ENCODE results near the gene HHEX.

- TF ChIP-seq SMC3 (IDR thresholded peaks at IDR 0.05): no peak
- no peak for TF ChIP-seq USF2 (IDR thresholded peaks at IDR 0.05)
- TF ChIP-seq RAD21 (conservative IDR thresholded peaks at IDR 0.05 in 1 of 2, IDR thresholded peaks at IDR 0.05 in 1 of 2): no peak
- TF ChIP-seq NPAS2 (CRISPR knock-in tag; IDR thresholded peaks at IDR 0.05; ENCODE audit: borderline replicate concordance): no peak
- TF ChIP-seq CTCF (IDR thresholded peaks at IDR 0.05): no peak
- no peak for TF ChIP-seq EP300 (IDR thresholded peaks at IDR 0.05)
- no peak for TF ChIP-seq REST (IDR thresholded peaks at IDR 0.05)
- no peak for TF ChIP-seq CBX8 (IDR thresholded peaks at IDR 0.05)
- TF ChIP-seq POLR2A (IDR thresholded peaks at IDR 0.05; ENCODE audit: low read length): no peak
- TF ChIP-seq NR3C1 (IDR thresholded peaks at IDR 0.05): no peak
- TF ChIP-seq ESRRA (IDR thresholded peaks at IDR 0.05; ENCODE audit: borderline replicate concordance, low read length): no peak
Observed at GRCh38 chr10:92712016-92712889, 22.5 kb downstream of the HHEX start.
